ENCODE measurements around the gene BDKRB2.

BDKRB2 gene

GRCh38 chr14:96191841-96192462, 12.7 kb upstream of the BDKRB2 start:
- TF ChIP-seq CTCF (conservative IDR thresholded peaks at IDR 0.05; ENCODE audit: low read length) (no peak), EZH2phosphoT487 (IDR thresholded peaks at IDR 0.05; ENCODE audit: borderline replicate concordance) (no peak)
- H2AFZ ChIP-seq (ENCODE audit: low read length), result no peak overlapping the region
- H3K27me3 ChIP-seq (ENCODE audit: insufficient read depth, low read length, poor library complexity, severe bottlenecking), result no peaks in the 10 kb centered on the region
- no peaks in the 10 kb centered on the region for H3K79me2 ChIP-seq (ENCODE audit: insufficient read depth, low read length)
- no peak overlapping the region for H3K4me3 ChIP-seq (ENCODE audit: low read length, poor library complexity, severe bottlenecking)
- no peak overlapping the region for H3K4me2 ChIP-seq (ENCODE audit: low read depth, low read length, poor library complexity, severe bottlenecking)
- H3K9me3 ChIP-seq (ENCODE audit: insufficient read depth, low read depth, low read length), result no peaks in the 10 kb centered on the region
- no peaks in the 10 kb centered on the region for H3K4me1 ChIP-seq (ENCODE audit: insufficient read depth, low read length, poor library complexity, severe bottlenecking)
- no peaks in the 10 kb centered on the region for H3K9me2 ChIP-seq (replicated peaks; ENCODE audit: low read depth, low read length)
- no peak overlapping the region for H3K9ac ChIP-seq (ENCODE audit: low read depth, low read length, poor library complexity, severe bottlenecking)
- no peaks in the 10 kb centered on the region for H4K20me1 ChIP-seq (ENCODE audit: insufficient read depth, low read length, poor library complexity, severe bottlenecking)
- no peaks in the 10 kb centered on the region for H3K36me3 ChIP-seq (ENCODE audit: insufficient read depth, low read length)
- no peaks in the 10 kb centered on the region for H3F3A ChIP-seq (ENCODE audit: low read depth)

GRCh38 chr14:96192975-96193805, 11.4 kb upstream of the BDKRB2 start:
- Histone ChIP-seq H3K4me2 (ENCODE audit: low read depth, low read length, poor library complexity, severe bottlenecking) (no peak overlapping the region), H3K4me3 (ENCODE audit: low read length, poor library complexity, severe bottlenecking) (no peak overlapping the region), H3K9me3 (ENCODE audit: insufficient read depth, low read depth, low read length) (no peaks in the 10 kb centered on the region), H4K20me1 (ENCODE audit: insufficient read depth, low read length, poor library complexity, severe bottlenecking) (no peaks in the 10 kb centered on the region), H3K4me1 (ENCODE audit: insufficient read depth, low read length, poor library complexity, severe bottlenecking) (no peaks in the 10 kb centered on the region), H2AFZ (ENCODE audit: low read length) (no peak overlapping the region), H3K9me2 (replicated peaks; ENCODE audit: low read depth, low read length) (no peaks in the 10 kb centered on the region), H3K79me2 (ENCODE audit: insufficient read depth, low read length) (no peaks in the 10 kb centered on the region), H3K9ac (ENCODE audit: low read depth, low read length, poor library complexity, severe bottlenecking) (no peak overlapping the region), H3K27me3 (ENCODE audit: insufficient read depth, low read length, poor library complexity, severe bottlenecking) (no peaks in the 10 kb centered on the region), H3F3A (ENCODE audit: low read depth) (no peaks in the 10 kb centered on the region), H3K36me3 (ENCODE audit: insufficient read depth, low read length) (no peaks in the 10 kb centered on the region)
- TF ChIP-seq EZH2phosphoT487 (IDR thresholded peaks at IDR 0.05; ENCODE audit: borderline replicate concordance), result no peak
- no peak for TF ChIP-seq CTCF (conservative IDR thresholded peaks at IDR 0.05; ENCODE audit: low read length)

GRCh38 chr14:96194262-96194656, 10.4 kb upstream of the BDKRB2 start:
- TF ChIP-seq CTCF (conservative IDR thresholded peaks at IDR 0.05; ENCODE audit: low read length) (no peak), EZH2phosphoT487 (IDR thresholded peaks at IDR 0.05; ENCODE audit: borderline replicate concordance) (no peak)
- Histone ChIP-seq H3K4me2 (ENCODE audit: low read depth, low read length, poor library complexity, severe bottlenecking) (no peak overlapping the region), H3K36me3 (ENCODE audit: insufficient read depth, low read length) (no peaks in the 10 kb centered on the region), H2AFZ (ENCODE audit: low read length) (no peak overlapping the region), H4K20me1 (ENCODE audit: insufficient read depth, low read length, poor library complexity, severe bottlenecking) (no peaks in the 10 kb centered on the region), H3K27me3 (ENCODE audit: insufficient read depth, low read length, poor library complexity, severe bottlenecking) (no peaks in the 10 kb centered on the region), H3K4me3 (ENCODE audit: low read length, poor library complexity, severe bottlenecking) (no peak overlapping the region), H3K9ac (ENCODE audit: low read depth, low read length, poor library complexity, severe bottlenecking) (no peak overlapping the region), H3K79me2 (ENCODE audit: insufficient read depth, low read length) (no peaks in the 10 kb centered on the region), H3F3A (ENCODE audit: low read depth) (no peaks in the 10 kb centered on the region), H3K9me3 (ENCODE audit: insufficient read depth, low read depth, low read length) (no peaks in the 10 kb centered on the region; the same call in 1 of the 2 replicates), H3K9me2 (replicated peaks; ENCODE audit: low read depth, low read length) (no peaks in the 10 kb centered on the region), H3K4me1 (ENCODE audit: insufficient read depth, low read length, poor library complexity, severe bottlenecking) (no peaks in the 10 kb centered on the region)

Measured in Loucy (cell line).